ENCODE measurements around the gene CAMKV. TPM values are rescaled to one million over a fixed set of nuclear protein-coding genes. Genes with fewer than 3 reads are reported as not detected.

The CAMKV gene
- total and polyA plus RNA-seq, 11 donors, result not detected

- Histone ChIP-seq H3K36me3 (no peaks in the 10 kb centered on the region), H3K4me3 (peak overlapping the region in 9 of 12 donors; percentile 51 to 91 (median 68)), H3K27ac (no peak overlapping the region), H3K27me3 (no peaks in the 10 kb centered on the region), H3K4me1 (peaks cover 0 to 14% (median 8%) of the 10 kb centered on the region in 12 donors), H3K9me3 (no peaks in the 10 kb centered on the region)
- TF ChIP-seq POLR2A (IDR thresholded peaks at IDR 0.05) (no peak), CTCF (IDR thresholded peaks at IDR 0.05) (no peak)
- DNase-seq (no peak), ATAC-seq (no peak)
- 48 to 55% (median 53%) methylated on average over 5 of the region's 5 CpGs for WGBS, 4 donors
- intact Hi-C loops (cut with DNase I), result loop anchor here in 2 of 10 donors (2.0 to 5.0 kb wide), 2 partner anchors 47 to 73 kb away; partner anchors contain the start of genes MON1A (in 1 of the 2) and MST1R (in 1 of the 2)
Observed at GRCh38 chr3:49855662-49856061, 14.0 kb downstream of the CAMKV start.

- no peaks in the 10 kb centered on the region for H3K9me3 ChIP-seq
Observed at GRCh38 chr3:49845694-49846093, 24.0 kb downstream of the CAMKV start.

GRCh38 chr3:49844464-49845183 is 25.1 kb downstream of the CAMKV start:
- no peak for DNase-seq
- 78 to 96% (median 89%) methylated on average over 5 of the region's 5 CpGs for WGBS, 4 donors
- H3K36me3 ChIP-seq, result peaks cover 0 to 15% (median 0%) of the 10 kb centered on the region in 9 donors
- no peaks in the 10 kb centered on the region for H3K9me3 ChIP-seq
- H3K27me3 ChIP-seq, result no peaks in the 10 kb centered on the region
- TF ChIP-seq POLR2A (IDR thresholded peaks at IDR 0.05) (no peak), CTCF (IDR thresholded peaks at IDR 0.05) (no peak)
- peaks cover 5 to 26% (median 17%) of the 10 kb centered on the region in 12 donors for H3K4me1 ChIP-seq
- H3K4me3 ChIP-seq, result no peak overlapping the region
- intact Hi-C loops (cut with DNase I), result loop anchor here in 9 of 10 donors (5.0 to 10.0 kb wide), 5 partner anchors 58 to 240 kb away; partner anchors contain the start of genes MST1R (in 3 of the 9) and RBM5 (in 1 of the 9)
- H3K27ac ChIP-seq, result no peak overlapping the region
- no peak for ATAC-seq

More at GRCh38 chr3:49845694-49846093, 24.0 kb downstream of the CAMKV start:
- Histone ChIP-seq H3K36me3 (peaks cover 0 to 15% (median 0%) of the 10 kb centered on the region in 9 donors), H3K4me1 (peaks cover 0 to 15% (median 7%) of the 10 kb centered on the region in 12 donors), H3K27ac (no peak overlapping the region), H3K4me3 (no peak overlapping the region), H3K27me3 (no peaks in the 10 kb centered on the region)
- DNase-seq (no peak), ATAC-seq (no peak)
- TF ChIP-seq POLR2A (IDR thresholded peaks at IDR 0.05), result no peak
- intact Hi-C loops (cut with DNase I), result loop anchor here in 3 of 10 donors (10.0 kb wide), 3 partner anchors 59 to 239 kb away; partner anchors contain the start of genes MST1R (in 1 of the 3) and RBM5 (in 1 of the 3)
- WGBS, 4 donors, result 82 to 92% (median 86%) methylated on average over 3 of the region's 3 CpGs

DNA sequence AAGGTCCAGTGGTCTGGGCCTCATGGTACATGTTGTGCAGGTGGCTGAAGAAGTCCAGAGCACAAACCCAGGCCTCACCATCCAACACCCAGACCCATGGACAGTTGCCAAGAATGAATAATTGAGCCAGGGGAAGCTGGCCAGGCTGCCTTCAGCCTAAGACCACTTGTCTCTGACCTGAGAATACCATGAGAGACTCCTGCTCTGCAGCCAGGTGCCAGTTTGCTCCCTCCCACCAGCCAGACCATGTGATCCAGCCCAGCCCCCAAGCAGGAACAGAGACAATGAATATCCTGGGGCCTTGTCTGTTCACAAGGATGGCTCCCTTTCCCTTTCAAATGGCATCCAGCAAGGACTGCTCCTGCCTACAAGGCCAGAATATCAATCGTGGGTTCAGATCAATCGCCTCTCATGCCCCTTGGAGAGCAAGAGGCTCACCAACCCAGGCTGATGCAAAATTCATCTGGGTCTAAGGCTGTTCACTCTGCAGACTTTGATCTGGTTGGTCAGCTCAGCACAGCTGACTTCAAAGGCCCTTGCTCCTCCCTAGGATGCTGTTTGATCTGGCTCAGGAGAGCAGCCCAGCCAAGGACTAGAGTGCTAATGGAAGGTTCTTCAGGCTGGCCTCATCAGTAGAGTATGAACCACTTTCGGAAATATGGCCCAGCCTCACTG is 26.7 kb downstream of the CAMKV start:
- Histone ChIP-seq H3K4me1 (peaks cover 5 to 34% (median 23%) of the 10 kb centered on the region in 12 donors), H3K27me3 (no peaks in the 10 kb centered on the region), H3K9me3 (no peaks in the 10 kb centered on the region), H3K4me3 (no peak overlapping the region), H3K36me3 (peaks cover 0 to 15% (median 0%) of the 10 kb centered on the region in 9 donors), H3K27ac (no peak overlapping the region)
- DNase-seq (peak in 1 of 5 donors; percentile 37), ATAC-seq (no peak)
- intact Hi-C loops (cut with DNase I), result loop anchor here in 9 of 10 donors (5.0 to 10.0 kb wide), 5 partner anchors 59 to 242 kb away; partner anchors contain the start of genes MST1R (in 3 of the 9) and RBM5 (in 1 of the 9)
- WGBS, 4 donors, result 93 to 95% (median 94%) methylated on average over 3 of the region's 3 CpGs
- no peak for TF ChIP-seq POLR2A (IDR thresholded peaks at IDR 0.05)
- TF ChIP-seq CTCF (IDR thresholded peaks at IDR 0.05), result no peak
